Activated gamma-delta T cell treated with Interleukin-2 at 50 U/mL for 16 hours (primary cell): ENCODE results near the gene USPL1.

Experiments used
- DNase-seq: peaks from one replicate; pipeline ENCODE4 v3.0.0-alpha.2; 2020

Gene USPL1

DNA sequence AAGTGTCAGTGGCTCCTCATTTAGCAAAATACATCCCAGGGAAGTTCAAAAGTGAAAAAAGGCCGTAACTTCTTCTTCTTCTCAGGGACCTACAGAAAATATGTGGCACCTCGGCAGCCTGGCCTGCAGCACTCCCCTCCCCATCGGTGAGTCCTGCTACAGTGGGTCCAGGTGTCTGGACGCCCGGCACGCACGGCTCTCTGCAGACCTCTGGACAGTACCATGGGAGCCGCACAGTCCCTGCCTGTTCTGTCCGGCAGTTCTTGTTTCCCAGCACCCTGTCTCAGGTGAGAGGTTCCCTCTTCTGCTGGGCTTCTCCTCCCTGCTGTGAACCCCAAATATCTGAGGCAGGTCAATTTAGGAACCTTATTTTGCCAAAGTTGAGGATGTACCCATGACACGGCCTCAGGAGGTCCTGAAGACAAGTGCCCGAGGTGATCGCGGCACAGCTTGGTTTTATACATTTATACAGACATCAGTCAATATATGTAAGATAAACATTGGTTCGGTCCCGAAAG, 80.8 kb downstream of the USPL1 start:
- DNase-seq: no peak

DNA sequence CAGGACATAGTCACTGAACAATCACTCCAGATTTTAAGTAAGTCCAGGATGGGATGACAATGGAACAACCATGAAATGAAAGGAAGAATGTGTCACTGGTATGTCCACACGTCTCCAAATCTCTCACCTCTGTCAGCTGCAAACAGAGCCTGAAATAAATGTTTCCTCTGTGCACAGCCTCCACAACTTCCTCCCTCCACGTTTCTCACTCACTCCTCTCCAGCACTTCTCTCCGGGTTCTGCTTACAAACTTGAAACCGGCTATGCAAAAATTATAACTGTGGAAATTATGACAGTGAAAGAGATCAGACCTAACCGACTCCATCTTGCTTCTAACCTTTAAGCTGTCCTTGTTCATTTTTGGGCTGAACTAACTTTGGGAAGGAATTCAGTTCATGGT, 82.6 kb downstream of the USPL1 start:
- no peak for DNase-seq

DNA sequence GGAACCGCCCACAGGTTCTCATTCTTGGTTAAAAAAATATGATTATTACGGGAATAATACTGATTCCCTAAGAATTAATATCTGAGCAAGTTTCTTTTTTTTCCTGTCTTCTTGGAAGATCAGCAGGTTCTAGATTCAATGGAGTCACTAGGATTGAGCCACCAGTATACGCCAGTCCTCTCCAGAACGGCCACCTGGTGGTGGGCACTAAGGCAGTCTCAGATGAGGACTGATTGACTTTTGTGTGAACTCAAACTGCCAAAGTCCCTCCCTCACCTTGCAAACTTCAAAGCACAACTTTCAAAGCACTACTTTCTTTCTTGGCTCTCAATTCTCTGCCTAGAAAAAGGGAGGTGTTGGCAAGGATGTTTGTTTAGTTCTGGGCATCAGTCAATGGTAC, 84.3 kb downstream of the USPL1 start:
- no peak for DNase-seq

DNA sequence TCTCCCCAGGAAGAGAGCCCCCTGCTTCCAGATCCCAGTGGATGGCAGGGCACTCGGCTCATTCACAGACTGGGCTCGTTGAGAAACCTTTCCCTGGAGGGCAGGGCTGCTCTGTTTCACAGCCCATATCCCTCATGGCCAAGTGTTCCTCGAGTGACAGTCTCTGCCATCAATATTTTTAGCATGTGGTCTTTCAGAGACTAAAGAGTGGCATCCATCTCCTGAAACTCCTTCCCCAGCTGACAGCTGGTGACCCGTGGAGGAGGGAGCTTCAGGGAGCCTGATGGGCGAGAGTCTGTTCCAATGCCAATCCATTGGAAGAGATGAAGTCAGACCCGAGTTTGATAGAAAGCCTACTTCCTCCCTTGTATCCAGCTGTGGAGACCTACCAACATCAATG, 86.9 kb downstream of the USPL1 start:
- no peak for DNase-seq

DNA sequence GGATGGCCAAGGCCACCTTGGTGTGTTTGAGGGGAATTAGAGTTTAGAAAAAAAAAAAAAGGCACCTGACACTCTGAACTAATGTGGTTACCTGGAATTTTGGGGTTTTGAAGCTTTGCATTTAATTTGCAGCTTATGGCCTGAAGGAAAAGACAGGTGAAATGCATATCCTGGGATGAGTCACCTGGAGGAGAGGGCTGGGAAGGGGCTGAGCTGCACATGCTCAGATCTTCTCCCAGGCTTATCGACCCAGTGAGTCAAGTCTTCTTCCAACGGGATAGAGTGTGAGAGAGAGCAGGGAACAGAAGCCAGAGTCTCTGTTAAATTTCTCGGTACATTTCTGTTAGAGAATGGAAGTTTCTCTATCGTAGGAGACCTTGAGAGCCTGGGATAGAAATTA, 88.0 kb downstream of the USPL1 start:
- no peak for DNase-seq

DNA sequence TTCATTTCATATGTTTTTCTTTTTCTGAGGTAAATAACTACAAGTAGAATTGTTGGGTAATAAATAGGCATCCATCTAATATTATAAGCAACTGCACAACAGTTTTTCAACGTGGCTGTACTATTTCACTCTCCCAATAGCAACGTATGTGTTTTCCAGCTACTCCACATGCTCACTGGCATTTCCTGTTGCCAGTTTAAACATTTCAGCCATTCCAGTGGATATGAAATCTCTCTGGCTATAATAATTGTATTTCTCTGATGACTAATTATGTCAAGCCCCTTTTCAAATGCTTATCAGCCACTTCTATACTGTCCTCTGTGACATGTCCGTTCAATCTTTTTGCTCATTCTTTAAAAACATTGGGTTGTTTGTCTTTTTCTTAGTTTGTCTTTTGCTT, 90.8 kb downstream of the USPL1 start:
- no peak for DNase-seq
